ENCODE data around the gene TMEM255A. TPM values are rescaled to one million over a fixed set of nuclear protein-coding genes. Genes with fewer than 3 reads are reported as not detected.

Gene TMEM255A
- total and polyA plus RNA-seq, 8 donors = 0.25 to 2.0 (median 0.65) TPM; not detected in 2

GRCh38 chrX:120242813-120243212 is 68.4 kb downstream of the TMEM255A start:
- Histone ChIP-seq H3K36me3 (peaks cover 0 to 11% (median 3%) of the 10 kb centered on the region in 4 donors), H3K4me3 (no peak overlapping the region), H3K9me3 (no peaks in the 10 kb centered on the region), H3K4me1 (peaks cover 0 to 17% (median 12%) of the 10 kb centered on the region in 4 donors), H3K27ac (no peak overlapping the region), H3K27me3 (no peaks in the 10 kb centered on the region)
- no peak for DNase-seq
- WGBS, 5 donors = 30 to 67% (median 43%) methylated on average over 5 of the region's 5 CpGs
- intact Hi-C loops (cut with DNase I; ENCODE audit: low total_unique reads) = no loop called here
- TF ChIP-seq, protein P1, sequence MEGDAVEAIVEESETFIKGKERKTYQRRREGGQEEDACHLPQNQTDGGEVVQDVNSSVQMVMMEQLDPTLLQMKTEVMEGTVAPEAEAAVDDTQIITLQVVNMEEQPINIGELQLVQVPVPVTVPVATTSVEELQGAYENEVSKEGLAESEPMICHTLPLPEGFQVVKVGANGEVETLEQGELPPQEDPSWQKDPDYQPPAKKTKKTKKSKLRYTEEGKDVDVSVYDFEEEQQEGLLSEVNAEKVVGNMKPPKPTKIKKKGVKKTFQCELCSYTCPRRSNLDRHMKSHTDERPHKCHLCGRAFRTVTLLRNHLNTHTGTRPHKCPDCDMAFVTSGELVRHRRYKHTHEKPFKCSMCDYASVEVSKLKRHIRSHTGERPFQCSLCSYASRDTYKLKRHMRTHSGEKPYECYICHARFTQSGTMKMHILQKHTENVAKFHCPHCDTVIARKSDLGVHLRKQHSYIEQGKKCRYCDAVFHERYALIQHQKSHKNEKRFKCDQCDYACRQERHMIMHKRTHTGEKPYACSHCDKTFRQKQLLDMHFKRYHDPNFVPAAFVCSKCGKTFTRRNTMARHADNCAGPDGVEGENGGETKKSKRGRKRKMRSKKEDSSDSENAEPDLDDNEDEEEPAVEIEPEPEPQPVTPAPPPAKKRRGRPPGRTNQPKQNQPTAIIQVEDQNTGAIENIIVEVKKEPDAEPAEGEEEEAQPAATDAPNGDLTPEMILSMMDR (IDR thresholded peaks at IDR 0.05) = no peak
- TF ChIP-seq EP300 (IDR thresholded peaks at IDR 0.05) = no peak
- TF ChIP-seq POLR2AphosphoS5 (IDR thresholded peaks at IDR 0.05) = no peak
- no peak for TF ChIP-seq POLR2A (IDR thresholded peaks at IDR 0.05)

DNA sequence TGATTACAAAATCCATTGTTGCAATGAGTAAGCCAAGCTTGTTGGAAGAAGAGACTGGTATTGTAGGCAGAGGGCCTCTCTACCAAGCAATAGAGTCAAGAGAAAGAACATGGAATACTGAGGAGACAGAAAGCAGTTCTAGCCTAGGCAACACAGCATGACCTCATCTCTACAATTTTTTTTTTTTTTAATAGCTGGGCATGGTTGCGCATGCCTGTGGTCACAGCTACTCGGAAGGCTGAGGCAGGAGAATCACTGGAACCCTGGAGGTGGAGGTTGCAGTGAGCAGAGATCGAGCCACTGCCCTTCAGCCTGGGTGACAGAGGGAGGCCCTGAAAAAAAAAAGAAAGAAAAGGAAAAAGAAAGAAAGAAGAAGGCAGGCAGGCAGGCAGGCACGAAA is 72.3 kb downstream of the TMEM255A start:
- WGBS, 5 donors = 75 to 100% (median 92%) methylated on average over 2 to 4 of the region's 4 CpGs
- no peak for DNase-seq
- no peak for TF ChIP-seq POLR2AphosphoS5 (IDR thresholded peaks at IDR 0.05)
- TF ChIP-seq EP300 (IDR thresholded peaks at IDR 0.05) = no peak
- TF ChIP-seq POLR2A (IDR thresholded peaks at IDR 0.05) = no peak
- TF ChIP-seq, protein P1 (IDR thresholded peaks at IDR 0.05) = no peak
- intact Hi-C loops (cut with DNase I; ENCODE audit: low total_unique reads) = no loop called here
- H3K9me3 ChIP-seq = no peaks in the 10 kb centered on the region
- peaks cover 0 to 13% (median 11%) of the 10 kb centered on the region in 4 donors for H3K4me1 ChIP-seq
- peaks cover 0 to 11% (median 3%) of the 10 kb centered on the region in 4 donors for H3K36me3 ChIP-seq
- no peak overlapping the region for H3K27ac ChIP-seq
- no peaks in the 10 kb centered on the region for H3K27me3 ChIP-seq
- no peak overlapping the region for H3K4me3 ChIP-seq

DNA sequence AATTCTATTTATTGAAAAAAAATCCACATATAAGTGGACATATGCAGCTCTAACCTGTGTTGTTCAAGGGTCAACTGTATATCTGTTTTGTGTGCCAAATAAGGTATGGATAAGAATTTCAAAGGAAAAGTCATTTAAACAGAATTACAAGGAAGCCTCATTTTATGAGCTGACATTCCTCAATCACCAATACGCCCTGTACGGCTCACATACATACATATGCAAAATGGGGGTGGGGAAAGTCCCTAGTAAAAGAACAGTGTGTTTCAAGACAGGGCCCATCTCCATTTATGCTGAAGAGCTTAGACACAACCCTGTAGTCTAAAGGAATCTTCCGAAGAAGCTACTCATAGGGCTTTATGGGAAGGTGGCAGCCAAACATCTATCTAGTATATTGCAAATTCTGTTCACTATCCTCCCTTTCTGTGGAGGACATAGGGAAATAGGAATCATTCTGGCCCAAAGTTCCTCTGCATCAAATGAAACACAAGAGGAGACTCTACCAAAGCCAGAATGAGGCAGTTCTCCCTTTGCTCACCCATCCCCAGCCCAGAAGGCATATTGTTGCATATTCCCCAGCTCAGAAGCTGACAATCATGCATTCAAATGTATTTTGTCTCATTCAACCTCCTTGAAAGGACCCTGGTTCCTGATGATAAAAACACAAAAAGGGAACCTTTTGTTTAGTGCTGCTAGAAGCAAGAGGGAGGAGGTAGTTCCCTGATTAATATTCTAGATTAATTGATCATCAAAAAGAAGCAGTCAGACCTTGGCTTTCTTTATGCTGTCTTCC is 74.4 kb downstream of the TMEM255A start:
- no peaks in the 10 kb centered on the region for H3K27me3 ChIP-seq
- intact Hi-C loops (cut with DNase I; ENCODE audit: low total_unique reads) = no loop called here
- H3K4me1 ChIP-seq = no peaks in the 10 kb centered on the region
- H3K4me3 ChIP-seq = no peak overlapping the region
- H3K9me3 ChIP-seq = no peaks in the 10 kb centered on the region
- 90 to 100% (median 97%) methylated on average over 3 of the region's 3 CpGs for WGBS, 5 donors
- H3K27ac ChIP-seq = no peak overlapping the region
- DNase-seq = no peak
- H3K36me3 ChIP-seq = peaks cover 0 to 11% (median 3%) of the 10 kb centered on the region in 4 donors
- TF ChIP-seq, protein P1 (IDR thresholded peaks at IDR 0.05) = no peak
- TF ChIP-seq POLR2A (IDR thresholded peaks at IDR 0.05) (no peak), POLR2AphosphoS5 (IDR thresholded peaks at IDR 0.05) (no peak), EP300 (IDR thresholded peaks at IDR 0.05) (no peak)

DNA sequence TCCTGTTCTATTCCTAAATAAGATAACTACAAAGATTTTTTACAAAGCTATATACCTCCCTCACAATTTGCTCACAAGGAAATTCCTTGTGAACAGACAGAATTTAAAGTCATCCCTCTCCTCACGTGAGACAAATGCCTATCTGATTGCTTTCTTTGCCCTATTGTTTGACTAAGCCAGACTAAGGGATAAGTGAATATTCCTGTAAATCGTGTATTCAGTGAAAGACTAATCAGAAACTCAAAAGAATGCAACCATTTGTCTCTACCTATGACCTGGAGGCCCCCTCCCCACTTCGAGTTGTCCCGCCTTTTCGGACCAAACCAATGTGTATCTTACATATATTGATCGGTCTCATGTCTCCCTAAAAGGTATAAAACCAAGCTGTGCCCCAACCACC is 76.0 kb downstream of the TMEM255A start:
- H3K27ac ChIP-seq = no peak overlapping the region
- H3K4me3 ChIP-seq = no peak overlapping the region
- intact Hi-C loops (cut with DNase I; ENCODE audit: low total_unique reads) = no loop called here
- no peak for TF ChIP-seq POLR2AphosphoS5 (IDR thresholded peaks at IDR 0.05)
- no peak for TF ChIP-seq POLR2A (IDR thresholded peaks at IDR 0.05)
- no peak for TF ChIP-seq EP300 (IDR thresholded peaks at IDR 0.05)
- TF ChIP-seq, protein P1 (IDR thresholded peaks at IDR 0.05) = no peak
- no peaks in the 10 kb centered on the region for H3K4me1 ChIP-seq
- no peaks in the 10 kb centered on the region for H3K27me3 ChIP-seq
- H3K36me3 ChIP-seq = peaks cover 0 to 11% (median 3%) of the 10 kb centered on the region in 4 donors
- 59 to 86% (median 82%) methylated on average over 6 of the region's 6 CpGs for WGBS, 5 donors
- H3K9me3 ChIP-seq = no peaks in the 10 kb centered on the region
- DNase-seq = no peak
